ENCODE measurements around the gene TSHZ3. TPM values are rescaled to one million over a fixed set of nuclear protein-coding genes. Genes with fewer than 3 reads are reported as not detected.
A peak's percentile ranks its signal among the peaks of the same experiment; 100 is the strongest.

The TSHZ3 gene
- total RNA-seq, 1 experiment from 2014 or later, result 3.2 TPM

GRCh38 chr19:31260171-31260933, 88.9 kb downstream of the TSHZ3 start:
- H3T11ph ChIP-seq (ENCODE audit: low read length), result no peak overlapping the region
- H3K14ac ChIP-seq (ENCODE audit: insufficient read depth, low read length), result no peak overlapping the region
- no peak overlapping the region for H3K9ac ChIP-seq (ENCODE audit: extremely low read depth, insufficient read length, low read length)
- no peak overlapping the region for H2BK120ac ChIP-seq (ENCODE audit: low read depth, low read length, poor library complexity, severe bottlenecking)
- no peaks in the 10 kb centered on the region for H4K20me1 ChIP-seq (ENCODE audit: control insufficient read depth, insufficient read depth, insufficient read length)
- H3K9me3 ChIP-seq (ENCODE audit: control insufficient read depth, low read depth, low read length), result no peaks in the 10 kb centered on the region
- H4K5ac ChIP-seq (ENCODE audit: insufficient read length, low read depth, low read length), result no peak overlapping the region
- H2BK20ac ChIP-seq (ENCODE audit: low read depth, low read length, poor library complexity, severe bottlenecking), result no peak overlapping the region
- Mint-ChIP-seq H3K4me3 (no peak overlapping the region), H3K4me1 (peaks cover 11 to 31% of the 10 kb centered on the region in 2 experiments), H3K27ac (peak overlapping the region in 1 of 3 experiments; percentile 79; a peak in 2 of 7 replicates), H3K27me3 (ENCODE audit: low read depth) (no peaks in the 10 kb centered on the region; the same call in 1 of the 2 replicates), H3K9me3 (no peaks in the 10 kb centered on the region; a peak in 1 of 5 replicates), H3K36me3 (ENCODE audit: insufficient read depth in 1 of 3, low read depth in 3 of 3) (no peaks in the 10 kb centered on the region)
- no peak for DNase-seq
- H2AK5ac ChIP-seq (ENCODE audit: insufficient read length, low read length), result no peak overlapping the region
- H3K79me1 ChIP-seq (ENCODE audit: insufficient read depth, low read depth, low read length, poor library complexity, severe bottlenecking), result no peaks in the 10 kb centered on the region
- no peak overlapping the region for H2BK15ac ChIP-seq (ENCODE audit: low read depth, low read length)
- no peak overlapping the region for H3K4me2 ChIP-seq (ENCODE audit: insufficient read depth, insufficient read length, low read length)
- no peak overlapping the region for H2BK5ac ChIP-seq (ENCODE audit: insufficient read length, low read length)
- H3K4me1 ChIP-seq (ENCODE audit: insufficient read depth, low read length), result peaks cover 2% of the 10 kb centered on the region; the same call in 1 of the 2 replicates
- no peaks in the 10 kb centered on the region for H3K27me3 ChIP-seq (ENCODE audit: insufficient read depth, low read length)
- H3K23me2 ChIP-seq (ENCODE audit: insufficient read length, low read depth, low read length, poor library complexity, severe bottlenecking), result no peaks in the 10 kb centered on the region
- H3K18ac ChIP-seq (ENCODE audit: insufficient read length, low read depth, low read length), result no peak overlapping the region
- no peak overlapping the region for H3K4ac ChIP-seq (ENCODE audit: low read depth, low read length)
- no peak overlapping the region for H2AFZ ChIP-seq (ENCODE audit: low read length)
- no peak overlapping the region for H3K23ac ChIP-seq (ENCODE audit: insufficient read length, low read depth, low read length)
- no peak overlapping the region for H4K91ac ChIP-seq (ENCODE audit: insufficient read length, low read depth, low read length)
- no peaks in the 10 kb centered on the region for H3K79me2 ChIP-seq (ENCODE audit: insufficient read depth, low read length)
- H3K27ac ChIP-seq (ENCODE audit: insufficient read length, low read depth, low read length), result no peak overlapping the region
- H4K8ac ChIP-seq (replicated peaks; ENCODE audit: insufficient read length, low read depth, low read length), result no peak overlapping the region
- no CpG with 5 or more reads among the region's 7 CpGs for WGBS (ENCODE audit: extremely low coverage, insufficient read length, low lambda C conversion rate)
- no peak overlapping the region for H2BK12ac ChIP-seq (ENCODE audit: insufficient read length, low read depth, low read length)
- no peak overlapping the region for H3K56ac ChIP-seq (ENCODE audit: insufficient read length, low read depth, low read length)
- no peak for TF ChIP-seq CTCF (conservative IDR thresholded peaks at IDR 0.05)
